ENCODE data around the gene ABLIM3.

- TF ChIP-seq, protein P1, sequence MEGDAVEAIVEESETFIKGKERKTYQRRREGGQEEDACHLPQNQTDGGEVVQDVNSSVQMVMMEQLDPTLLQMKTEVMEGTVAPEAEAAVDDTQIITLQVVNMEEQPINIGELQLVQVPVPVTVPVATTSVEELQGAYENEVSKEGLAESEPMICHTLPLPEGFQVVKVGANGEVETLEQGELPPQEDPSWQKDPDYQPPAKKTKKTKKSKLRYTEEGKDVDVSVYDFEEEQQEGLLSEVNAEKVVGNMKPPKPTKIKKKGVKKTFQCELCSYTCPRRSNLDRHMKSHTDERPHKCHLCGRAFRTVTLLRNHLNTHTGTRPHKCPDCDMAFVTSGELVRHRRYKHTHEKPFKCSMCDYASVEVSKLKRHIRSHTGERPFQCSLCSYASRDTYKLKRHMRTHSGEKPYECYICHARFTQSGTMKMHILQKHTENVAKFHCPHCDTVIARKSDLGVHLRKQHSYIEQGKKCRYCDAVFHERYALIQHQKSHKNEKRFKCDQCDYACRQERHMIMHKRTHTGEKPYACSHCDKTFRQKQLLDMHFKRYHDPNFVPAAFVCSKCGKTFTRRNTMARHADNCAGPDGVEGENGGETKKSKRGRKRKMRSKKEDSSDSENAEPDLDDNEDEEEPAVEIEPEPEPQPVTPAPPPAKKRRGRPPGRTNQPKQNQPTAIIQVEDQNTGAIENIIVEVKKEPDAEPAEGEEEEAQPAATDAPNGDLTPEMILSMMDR (IDR thresholded peaks at IDR 0.05; ENCODE audit: poor library complexity, severe bottlenecking) = no peak
- TF ChIP-seq POLR2AphosphoS5 (IDR thresholded peaks at IDR 0.05) = no peak
- TF ChIP-seq RAD21 (conservative IDR thresholded peaks at IDR 0.05) = no peak
- TF ChIP-seq, protein P2, sequence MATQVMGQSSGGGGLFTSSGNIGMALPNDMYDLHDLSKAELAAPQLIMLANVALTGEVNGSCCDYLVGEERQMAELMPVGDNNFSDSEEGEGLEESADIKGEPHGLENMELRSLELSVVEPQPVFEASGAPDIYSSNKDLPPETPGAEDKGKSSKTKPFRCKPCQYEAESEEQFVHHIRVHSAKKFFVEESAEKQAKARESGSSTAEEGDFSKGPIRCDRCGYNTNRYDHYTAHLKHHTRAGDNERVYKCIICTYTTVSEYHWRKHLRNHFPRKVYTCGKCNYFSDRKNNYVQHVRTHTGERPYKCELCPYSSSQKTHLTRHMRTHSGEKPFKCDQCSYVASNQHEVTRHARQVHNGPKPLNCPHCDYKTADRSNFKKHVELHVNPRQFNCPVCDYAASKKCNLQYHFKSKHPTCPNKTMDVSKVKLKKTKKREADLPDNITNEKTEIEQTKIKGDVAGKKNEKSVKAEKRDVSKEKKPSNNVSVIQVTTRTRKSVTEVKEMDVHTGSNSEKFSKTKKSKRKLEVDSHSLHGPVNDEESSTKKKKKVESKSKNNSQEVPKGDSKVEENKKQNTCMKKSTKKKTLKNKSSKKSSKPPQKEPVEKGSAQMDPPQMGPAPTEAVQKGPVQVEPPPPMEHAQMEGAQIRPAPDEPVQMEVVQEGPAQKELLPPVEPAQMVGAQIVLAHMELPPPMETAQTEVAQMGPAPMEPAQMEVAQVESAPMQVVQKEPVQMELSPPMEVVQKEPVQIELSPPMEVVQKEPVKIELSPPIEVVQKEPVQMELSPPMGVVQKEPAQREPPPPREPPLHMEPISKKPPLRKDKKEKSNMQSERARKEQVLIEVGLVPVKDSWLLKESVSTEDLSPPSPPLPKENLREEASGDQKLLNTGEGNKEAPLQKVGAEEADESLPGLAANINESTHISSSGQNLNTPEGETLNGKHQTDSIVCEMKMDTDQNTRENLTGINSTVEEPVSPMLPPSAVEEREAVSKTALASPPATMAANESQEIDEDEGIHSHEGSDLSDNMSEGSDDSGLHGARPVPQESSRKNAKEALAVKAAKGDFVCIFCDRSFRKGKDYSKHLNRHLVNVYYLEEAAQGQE (IDR thresholded peaks at IDR 0.05; ENCODE audit: borderline replicate concordance) = no peak
- TF ChIP-seq MXI1 (conservative IDR thresholded peaks at IDR 0.05; ENCODE audit: poor library complexity, severe bottlenecking) = no peak
- TF ChIP-seq SMC3 (conservative IDR thresholded peaks at IDR 0.05; ENCODE audit: poor library complexity) = no peak
- TF ChIP-seq EZH2 (IDR thresholded peaks at IDR 0.05; ENCODE audit: borderline replicate concordance, insufficient read depth, low read length, poor library complexity, severe bottlenecking) = no peak
- TF ChIP-seq TAF1 (IDR thresholded peaks at IDR 0.05; ENCODE audit: low read depth) = no peak
Observed at GRCh38 chr5:149140197-149141002, 893 bp upstream of the ABLIM3 start.
